ENCODE data around the gene PATE2.

The PATE2 gene

DNA sequence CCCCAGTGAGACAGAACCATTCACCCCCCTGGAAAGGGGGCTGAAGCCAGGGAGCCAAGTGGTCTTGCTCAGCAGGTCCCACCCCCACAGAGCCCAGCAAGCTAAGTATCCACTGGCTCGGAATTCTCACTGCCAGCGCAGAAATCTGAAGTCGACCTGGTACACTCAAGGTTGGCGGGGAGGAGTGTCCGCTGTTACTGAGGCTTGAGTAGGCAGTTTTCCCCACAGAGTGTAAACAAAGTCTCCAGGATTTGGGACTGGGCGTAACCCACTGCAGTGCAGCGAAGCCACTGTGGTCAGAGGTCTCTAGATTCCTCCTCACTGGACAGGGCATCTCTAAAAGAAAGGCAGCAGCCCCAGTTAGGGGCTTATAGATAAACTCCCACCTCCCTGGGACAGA is 22.6 kb downstream of the PATE2 start:
- H3K4me2 ChIP-seq: no peak overlapping the region
- no peaks in the 10 kb centered on the region for H3K79me2 ChIP-seq (ENCODE audit: insufficient read depth, low read depth)
- no peak overlapping the region for H3K9ac ChIP-seq
- no peaks in the 10 kb centered on the region for H3K36me3 ChIP-seq (ENCODE audit: insufficient read depth)
- H2AFZ ChIP-seq (ENCODE audit: low read depth): no peak overlapping the region
- no peaks in the 10 kb centered on the region for H3K4me1 ChIP-seq (ENCODE audit: low read depth, poor library complexity, severe bottlenecking)
- no peaks in the 10 kb centered on the region for H3K27me3 ChIP-seq (ENCODE audit: insufficient read depth, low read depth)
- H3K27ac ChIP-seq: no peak overlapping the region
- no peaks in the 10 kb centered on the region for H4K20me1 ChIP-seq (ENCODE audit: insufficient read depth)
- TF ChIP-seq, protein P1, sequence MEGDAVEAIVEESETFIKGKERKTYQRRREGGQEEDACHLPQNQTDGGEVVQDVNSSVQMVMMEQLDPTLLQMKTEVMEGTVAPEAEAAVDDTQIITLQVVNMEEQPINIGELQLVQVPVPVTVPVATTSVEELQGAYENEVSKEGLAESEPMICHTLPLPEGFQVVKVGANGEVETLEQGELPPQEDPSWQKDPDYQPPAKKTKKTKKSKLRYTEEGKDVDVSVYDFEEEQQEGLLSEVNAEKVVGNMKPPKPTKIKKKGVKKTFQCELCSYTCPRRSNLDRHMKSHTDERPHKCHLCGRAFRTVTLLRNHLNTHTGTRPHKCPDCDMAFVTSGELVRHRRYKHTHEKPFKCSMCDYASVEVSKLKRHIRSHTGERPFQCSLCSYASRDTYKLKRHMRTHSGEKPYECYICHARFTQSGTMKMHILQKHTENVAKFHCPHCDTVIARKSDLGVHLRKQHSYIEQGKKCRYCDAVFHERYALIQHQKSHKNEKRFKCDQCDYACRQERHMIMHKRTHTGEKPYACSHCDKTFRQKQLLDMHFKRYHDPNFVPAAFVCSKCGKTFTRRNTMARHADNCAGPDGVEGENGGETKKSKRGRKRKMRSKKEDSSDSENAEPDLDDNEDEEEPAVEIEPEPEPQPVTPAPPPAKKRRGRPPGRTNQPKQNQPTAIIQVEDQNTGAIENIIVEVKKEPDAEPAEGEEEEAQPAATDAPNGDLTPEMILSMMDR (conservative IDR thresholded peaks at IDR 0.05; ENCODE audit: low read depth, low read length): no peak
- H3K4me3 ChIP-seq (IDR thresholded peaks at IDR 0.05; ENCODE audit: insufficient read depth, low read depth, low read length): no peak overlapping the region

DNA sequence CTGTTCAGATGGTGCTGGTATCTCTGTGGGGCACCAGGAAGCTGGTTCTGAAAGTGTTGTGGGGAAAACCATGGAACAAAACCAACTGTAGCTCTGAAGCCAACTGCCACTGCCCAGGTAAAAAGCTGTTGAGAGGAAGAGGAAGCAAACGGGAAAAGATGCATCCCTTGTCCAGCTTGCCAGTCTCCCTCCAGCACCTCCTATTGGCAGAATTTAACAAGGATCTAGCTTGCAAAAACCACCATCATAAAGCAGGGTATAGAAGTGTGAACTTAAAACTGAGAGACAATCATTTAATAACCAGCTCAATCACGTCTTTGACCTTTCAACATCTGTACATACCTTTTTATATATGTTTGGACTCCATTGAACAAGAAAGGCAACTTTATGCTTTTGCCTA is 28.0 kb downstream of the PATE2 start:
- Histone ChIP-seq H3K4me1 (ENCODE audit: low read depth, poor library complexity, severe bottlenecking) (no peaks in the 10 kb centered on the region), H3K36me3 (ENCODE audit: insufficient read depth) (no peaks in the 10 kb centered on the region), H3K27ac (no peak overlapping the region), H2AFZ (ENCODE audit: low read depth) (no peak overlapping the region), H4K20me1 (ENCODE audit: insufficient read depth) (no peaks in the 10 kb centered on the region), H3K79me2 (ENCODE audit: insufficient read depth, low read depth) (no peaks in the 10 kb centered on the region), H3K27me3 (ENCODE audit: insufficient read depth, low read depth) (no peaks in the 10 kb centered on the region), H3K4me3 (IDR thresholded peaks at IDR 0.05; ENCODE audit: insufficient read depth, low read depth, low read length) (no peak overlapping the region), H3K9ac (no peak overlapping the region), H3K4me2 (no peak overlapping the region)
- TF ChIP-seq, protein P1 (conservative IDR thresholded peaks at IDR 0.05; ENCODE audit: low read depth, low read length): no peak

DNA sequence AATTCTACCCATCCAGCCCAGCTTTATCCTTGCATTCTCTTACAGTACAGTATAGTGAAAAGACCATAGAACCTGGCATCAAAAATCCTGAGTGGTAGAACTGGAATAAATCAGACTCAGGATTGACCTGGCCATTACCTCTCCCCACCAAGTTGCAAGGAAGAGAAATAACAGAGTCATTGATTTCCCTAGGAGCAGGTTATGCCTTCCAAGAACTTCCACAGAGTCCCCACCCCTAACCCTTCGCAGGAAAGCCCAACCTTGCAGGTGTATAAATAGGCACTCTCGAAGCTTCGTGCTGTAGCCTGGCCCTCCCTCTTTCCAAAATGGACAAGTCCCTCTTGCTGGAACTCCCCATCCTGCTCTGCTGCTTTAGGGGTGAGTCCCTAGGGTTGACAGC is 32.6 kb downstream of the PATE2 start, which contains the start of gene PATE1:
Gene PATE1 (plus strand): TSS at position 301 of the 400 bp plus-strand sequence. CDS start 26 bp downstream, at position 327.
- no peak within 1 kb of the TSS for H2AFZ ChIP-seq (ENCODE audit: low read depth)
- no peak within 1 kb of the TSS for H3K4me2 ChIP-seq
- no peak within 1 kb of the TSS for H3K4me3 ChIP-seq (IDR thresholded peaks at IDR 0.05; ENCODE audit: insufficient read depth, low read depth, low read length)
- no peaks in the 10 kb centered on the region for H4K20me1 ChIP-seq (ENCODE audit: insufficient read depth)
- H3K79me2 ChIP-seq (ENCODE audit: insufficient read depth, low read depth): no peaks in the 10 kb centered on the region
- H3K27ac ChIP-seq: no peak within 1 kb of the TSS
- no peaks in the 10 kb centered on the region for H3K36me3 ChIP-seq (ENCODE audit: insufficient read depth)
- no peaks in the 10 kb centered on the region for H3K27me3 ChIP-seq (ENCODE audit: insufficient read depth, low read depth)
- H3K9ac ChIP-seq: no peak within 1 kb of the TSS
- no peaks in the 10 kb centered on the region for H3K4me1 ChIP-seq (ENCODE audit: low read depth, poor library complexity, severe bottlenecking)
- TF ChIP-seq, protein P1 (conservative IDR thresholded peaks at IDR 0.05; ENCODE audit: low read depth, low read length): no peak

DNA sequence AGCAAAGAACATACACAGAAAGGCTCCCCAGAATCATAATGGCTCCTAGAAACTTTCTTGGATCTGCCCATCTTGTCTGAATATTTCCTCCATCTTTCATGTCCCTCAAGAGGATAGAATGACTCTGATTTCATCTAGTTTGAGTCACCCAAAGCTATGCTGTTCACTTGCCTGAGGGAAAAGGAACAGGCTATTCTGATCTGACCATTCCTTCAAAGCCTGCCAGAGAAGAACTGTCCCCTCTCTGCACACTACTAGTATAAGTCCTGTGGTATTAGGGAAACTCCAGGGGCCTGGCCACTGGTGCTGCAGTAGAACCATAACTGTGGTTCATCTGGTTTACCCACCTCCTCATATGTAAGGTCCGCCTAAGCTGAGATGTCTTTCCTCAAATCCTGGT is 34.9 kb downstream of the PATE2 start:
- no peaks in the 10 kb centered on the region for H3K79me2 ChIP-seq (ENCODE audit: insufficient read depth, low read depth)
- TF ChIP-seq, protein P1 (conservative IDR thresholded peaks at IDR 0.05; ENCODE audit: low read depth, low read length): no peak

More for the DNA sequence above, 34.9 kb downstream of the PATE2 start:
- Histone ChIP-seq H2AFZ (ENCODE audit: low read depth) (no peak overlapping the region), H4K20me1 (ENCODE audit: insufficient read depth) (no peaks in the 10 kb centered on the region), H3K4me3 (IDR thresholded peaks at IDR 0.05; ENCODE audit: insufficient read depth, low read depth, low read length) (no peak overlapping the region), H3K9ac (no peak overlapping the region), H3K4me2 (no peak overlapping the region), H3K27me3 (ENCODE audit: insufficient read depth, low read depth) (no peaks in the 10 kb centered on the region), H3K4me1 (ENCODE audit: low read depth, poor library complexity, severe bottlenecking) (no peaks in the 10 kb centered on the region), H3K36me3 (ENCODE audit: insufficient read depth) (no peaks in the 10 kb centered on the region), H3K27ac (no peak overlapping the region)
